ENCODE results near the gene HABP4.

The HABP4 gene

GRCh38 chr9:96435345-96435744, 14.6 kb upstream of the HABP4 start:
- DNase-seq: no peak

- DNase-seq: no peak
These were observed 13.9 kb upstream of the HABP4 start for GRCh38 chr9:96436063-96436455.

- no peak for DNase-seq
These were observed 13.4 kb upstream of the HABP4 start for GRCh38 chr9:96436456-96437126.

- DNase-seq: no peak
These were observed 12.5 kb upstream of the HABP4 start for GRCh38 chr9:96437454-96437853.

GRCh38 chr9:96440671-96441199, 9.2 kb upstream of the HABP4 start:
- DNase-seq: no peak

GRCh38 chr9:96441798-96442445, 8.0 kb upstream of the HABP4 start:
- no peak for DNase-seq

- DNase-seq: no peak
These were observed 7.5 kb upstream of the HABP4 start for GRCh38 chr9:96442491-96442890.

- no peak for DNase-seq
These were observed 2.6 kb upstream of the HABP4 start for GRCh38 chr9:96447406-96447805.

GRCh38 chr9:96448546-96449170, 1.3 kb upstream of the HABP4 start:
- no peak for DNase-seq

- no peak for DNase-seq
These were observed 485 bp upstream of the HABP4 start for GRCh38 chr9:96449523-96449844.

GRCh38 chr9:96450613-96451528, 902 bp downstream of the HABP4 start:
- no peak for DNase-seq

GRCh38 chr9:96453625-96454024, 3.7 kb downstream of the HABP4 start:
- DNase-seq: peak; percentile 26

GRCh38 chr9:96457266-96457665, 7.3 kb downstream of the HABP4 start:
- no peak for DNase-seq

- DNase-seq: no peak
These were observed 8.3 kb downstream of the HABP4 start for GRCh38 chr9:96458226-96458625.

GRCh38 chr9:96459268-96460007, 9.5 kb downstream of the HABP4 start:
- no peak for DNase-seq

GRCh38 chr9:96460470-96460869, 10.5 kb downstream of the HABP4 start:
- no peak for DNase-seq

GRCh38 chr9:96460882-96461281, 10.9 kb downstream of the HABP4 start:
- DNase-seq: no peak

GRCh38 chr9:96461336-96461735, 11.4 kb downstream of the HABP4 start:
- DNase-seq: no peak

GRCh38 chr9:96462541-96462940, 12.6 kb downstream of the HABP4 start:
- DNase-seq: no peak

- DNase-seq: no peak
These were observed 14.5 kb downstream of the HABP4 start for GRCh38 chr9:96464426-96464825.

GRCh38 chr9:96467784-96468183, 17.8 kb downstream of the HABP4 start:
- DNase-seq: no peak

- no peak for DNase-seq
These were observed 26.0 kb downstream of the HABP4 start for GRCh38 chr9:96476013-96476412.

Measured in fibroblast of skin of back (primary cell).